GM10266 (cell line): ENCODE results near the gene OXNAD1.
A peak's percentile ranks its signal among the peaks of the same experiment; 100 is the strongest.
"Not testable (repeated sequence)": the region's sequence is repeated elsewhere in the genome, so short reads cannot be mapped to it uniquely, and the experiment has no call there.

Experiments
- DNase-seq: peaks from one replicate; pipeline ENCODE4 v3.0.0; 2012; ENCODE audit errors: extremely low spot score
- TF ChIP-seq, protein P1 (sequence below): IDR thresholded peaks from 2 replicates; pipeline ENCODE4 v1.5.1; 2012; ENCODE audit warnings: mild to moderate bottlenecking, low read depth; ENCODE audit not compliant: control insufficient read depth, insufficient read depth; ENCODE audit errors: missing control alignments

OXNAD1 gene

DNA sequence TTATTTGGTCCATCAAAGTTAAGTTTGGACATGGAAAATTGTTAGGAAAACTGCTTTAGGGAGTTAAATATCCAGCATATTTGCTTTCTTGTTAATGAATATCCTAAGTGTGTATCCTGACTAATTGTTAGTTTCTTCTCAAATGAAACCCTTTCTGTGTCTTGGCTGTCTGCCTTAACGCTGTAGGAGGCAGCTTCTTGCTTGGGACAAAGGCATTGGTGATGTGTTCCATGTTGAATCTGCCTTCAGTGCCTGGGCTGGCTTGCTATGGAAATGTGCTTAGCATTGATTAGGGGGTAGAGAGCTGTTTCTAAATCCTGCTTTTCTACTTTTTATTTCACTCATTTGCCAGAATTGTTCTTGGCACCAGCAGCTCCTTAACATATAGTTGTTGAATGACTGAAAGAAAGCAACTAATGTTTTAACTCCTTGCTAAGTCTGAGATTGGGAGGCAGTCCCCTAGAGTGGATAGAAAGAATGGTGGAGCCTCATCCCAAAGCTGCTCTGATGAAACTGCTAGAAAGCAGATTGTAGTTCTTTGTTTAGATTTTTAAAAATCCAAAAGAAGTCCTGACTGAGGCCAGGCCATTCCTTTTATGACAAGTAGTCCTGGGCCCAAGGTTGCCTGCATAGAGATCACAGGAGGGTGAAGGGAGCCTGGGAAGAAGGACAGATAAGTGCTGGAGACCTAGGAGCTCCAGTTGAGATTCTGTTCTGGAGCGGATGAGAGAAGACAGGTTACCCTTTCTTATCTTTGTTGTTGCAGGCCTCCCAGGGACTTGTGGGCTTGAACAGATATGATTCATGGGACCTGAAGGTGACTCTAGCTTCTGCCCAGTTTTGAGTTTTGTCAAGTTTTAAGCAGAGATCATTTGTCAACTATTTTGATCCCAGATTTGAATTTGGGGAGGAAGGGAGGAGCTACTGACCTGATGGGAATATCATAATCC lies 39.3 kb downstream of the OXNAD1 start:
- TF ChIP-seq, protein P1, sequence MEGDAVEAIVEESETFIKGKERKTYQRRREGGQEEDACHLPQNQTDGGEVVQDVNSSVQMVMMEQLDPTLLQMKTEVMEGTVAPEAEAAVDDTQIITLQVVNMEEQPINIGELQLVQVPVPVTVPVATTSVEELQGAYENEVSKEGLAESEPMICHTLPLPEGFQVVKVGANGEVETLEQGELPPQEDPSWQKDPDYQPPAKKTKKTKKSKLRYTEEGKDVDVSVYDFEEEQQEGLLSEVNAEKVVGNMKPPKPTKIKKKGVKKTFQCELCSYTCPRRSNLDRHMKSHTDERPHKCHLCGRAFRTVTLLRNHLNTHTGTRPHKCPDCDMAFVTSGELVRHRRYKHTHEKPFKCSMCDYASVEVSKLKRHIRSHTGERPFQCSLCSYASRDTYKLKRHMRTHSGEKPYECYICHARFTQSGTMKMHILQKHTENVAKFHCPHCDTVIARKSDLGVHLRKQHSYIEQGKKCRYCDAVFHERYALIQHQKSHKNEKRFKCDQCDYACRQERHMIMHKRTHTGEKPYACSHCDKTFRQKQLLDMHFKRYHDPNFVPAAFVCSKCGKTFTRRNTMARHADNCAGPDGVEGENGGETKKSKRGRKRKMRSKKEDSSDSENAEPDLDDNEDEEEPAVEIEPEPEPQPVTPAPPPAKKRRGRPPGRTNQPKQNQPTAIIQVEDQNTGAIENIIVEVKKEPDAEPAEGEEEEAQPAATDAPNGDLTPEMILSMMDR, result no peak
- no peak for DNase-seq

DNA sequence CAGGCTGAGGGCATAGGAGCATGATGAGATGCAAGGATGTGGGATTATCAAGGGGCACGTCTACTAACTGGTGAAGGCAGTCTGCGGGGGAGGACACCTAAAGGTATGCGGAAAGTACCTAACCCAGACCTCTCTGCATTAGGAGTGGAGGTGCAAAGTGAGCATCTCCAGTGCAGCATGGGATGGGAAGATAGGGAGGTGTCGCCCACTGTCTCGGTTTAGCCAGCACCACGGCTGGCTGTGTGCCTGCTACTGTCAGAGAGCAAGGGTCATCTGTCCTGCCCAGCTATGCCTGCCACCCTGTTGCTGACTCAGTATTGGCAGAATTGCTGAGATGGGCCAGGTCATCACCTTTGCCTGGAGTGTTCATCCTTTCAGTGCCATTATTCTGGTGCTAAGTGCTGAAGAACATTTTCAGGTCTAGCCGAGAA lies 40.1 kb downstream of the OXNAD1 start:
- TF ChIP-seq, protein P1, result no peak

GRCh38 chr3:16307832-16308531 lies 43.0 kb downstream of the OXNAD1 start:
- no peak for DNase-seq
- TF ChIP-seq, protein P1, result no peak

More for the DNA sequence above, 40.1 kb downstream of the OXNAD1 start:
- no peak for DNase-seq

GRCh38 chr3:16308727-16309126 lies 43.7 kb downstream of the OXNAD1 start:
- TF ChIP-seq, protein P1, result no peak

GRCh38 chr3:16309558-16309957 lies 44.5 kb downstream of the OXNAD1 start:
- peak; percentile 42 for DNase-seq
- TF ChIP-seq, protein P1, result no peak

More at GRCh38 chr3:16308727-16309126, 43.7 kb downstream of the OXNAD1 start:
- DNase-seq, result no peak

- not testable (repeated sequence) for DNase-seq
These were observed 45.5 kb downstream of the OXNAD1 start for GRCh38 chr3:16310486-16310885.

DNA sequence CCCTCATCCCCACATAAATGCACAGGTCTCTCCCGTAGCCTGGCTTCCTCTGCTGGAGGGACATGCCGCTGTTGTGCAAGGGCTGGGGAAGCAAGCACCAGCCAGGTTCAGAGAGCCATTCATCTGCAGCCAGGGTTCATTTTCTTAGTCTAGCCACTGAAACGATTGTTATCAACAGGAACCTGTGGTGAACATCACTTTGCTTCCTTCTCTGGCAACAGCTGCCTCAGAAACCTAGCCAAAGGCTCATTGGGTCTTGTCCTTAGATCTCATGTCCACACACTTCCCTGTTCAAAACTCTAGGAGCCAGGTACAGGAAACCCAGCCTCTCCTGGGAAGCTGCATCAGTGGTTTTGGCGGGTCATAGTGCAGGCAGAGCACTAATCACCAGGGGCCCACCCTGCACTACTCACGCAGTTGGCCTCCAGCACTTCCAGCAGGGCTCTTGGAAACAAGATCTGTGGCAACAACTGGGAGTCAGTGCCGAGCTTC lies 47.0 kb downstream of the OXNAD1 start:
- TF ChIP-seq, protein P1, result no peak
- peak; percentile 47 for DNase-seq
